Loucy (cell line): ENCODE measurements around the gene IGF1R.

Source experiments
- EZH2phosphoT487 ChIP-seq: fragments of 200-600 bp; IDR thresholded peaks from 2 replicates; pipeline ENCODE4 v1.6.1; 2018; ENCODE audit warnings: antibody characterized with exemption, mild to moderate bottlenecking, moderate library complexity, borderline replicate concordance
- TF ChIP-seq, protein P1 (sequence below): fragments of 200-600 bp; sonication (generic); conservative IDR thresholded peaks from 2 replicates; pipeline ENCODE4 v1.5.1; 2014; ENCODE audit warnings: mild to moderate bottlenecking, antibody characterized with exemption, low read length

DNA sequence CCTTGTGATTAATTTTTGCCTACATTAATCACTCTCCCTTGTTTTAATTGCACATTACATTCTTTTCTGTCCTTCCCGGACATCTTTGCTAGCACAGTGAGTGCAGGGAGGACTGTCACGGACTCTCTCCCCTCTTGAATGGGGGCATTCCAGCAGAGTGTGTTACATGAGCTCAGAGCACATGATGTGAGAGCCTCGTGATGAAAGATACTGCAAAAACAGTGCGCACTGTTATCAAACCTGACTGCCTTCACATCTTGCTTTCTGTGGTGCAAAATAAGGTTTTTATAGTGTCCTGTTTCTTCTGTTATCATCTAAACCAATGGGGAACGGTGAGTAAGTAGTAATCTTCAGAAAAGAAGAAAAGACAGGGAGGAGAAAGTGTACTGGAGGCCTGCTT, 191.7 kb downstream of the IGF1R start:
- TF ChIP-seq, protein P1, sequence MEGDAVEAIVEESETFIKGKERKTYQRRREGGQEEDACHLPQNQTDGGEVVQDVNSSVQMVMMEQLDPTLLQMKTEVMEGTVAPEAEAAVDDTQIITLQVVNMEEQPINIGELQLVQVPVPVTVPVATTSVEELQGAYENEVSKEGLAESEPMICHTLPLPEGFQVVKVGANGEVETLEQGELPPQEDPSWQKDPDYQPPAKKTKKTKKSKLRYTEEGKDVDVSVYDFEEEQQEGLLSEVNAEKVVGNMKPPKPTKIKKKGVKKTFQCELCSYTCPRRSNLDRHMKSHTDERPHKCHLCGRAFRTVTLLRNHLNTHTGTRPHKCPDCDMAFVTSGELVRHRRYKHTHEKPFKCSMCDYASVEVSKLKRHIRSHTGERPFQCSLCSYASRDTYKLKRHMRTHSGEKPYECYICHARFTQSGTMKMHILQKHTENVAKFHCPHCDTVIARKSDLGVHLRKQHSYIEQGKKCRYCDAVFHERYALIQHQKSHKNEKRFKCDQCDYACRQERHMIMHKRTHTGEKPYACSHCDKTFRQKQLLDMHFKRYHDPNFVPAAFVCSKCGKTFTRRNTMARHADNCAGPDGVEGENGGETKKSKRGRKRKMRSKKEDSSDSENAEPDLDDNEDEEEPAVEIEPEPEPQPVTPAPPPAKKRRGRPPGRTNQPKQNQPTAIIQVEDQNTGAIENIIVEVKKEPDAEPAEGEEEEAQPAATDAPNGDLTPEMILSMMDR, result no peak
- no peak for TF ChIP-seq EZH2phosphoT487
